Stimulated activated CD8-positive, alpha-beta memory T cell treated with anti-CD3 and anti-CD28 coated beads, Interleukin-4, amount 100 ng/mL, for 1 hour (primary cell): ENCODE measurements around the gene CDH13.

Experiments
- DNase-seq, 2 donors: peaks; one replicate each; pipeline ENCODE4 v3.0.0-alpha.2; 2020; ENCODE audit warnings: low read depth in 2 of 2, low spot score in 1 of 2

CDH13 gene

DNA sequence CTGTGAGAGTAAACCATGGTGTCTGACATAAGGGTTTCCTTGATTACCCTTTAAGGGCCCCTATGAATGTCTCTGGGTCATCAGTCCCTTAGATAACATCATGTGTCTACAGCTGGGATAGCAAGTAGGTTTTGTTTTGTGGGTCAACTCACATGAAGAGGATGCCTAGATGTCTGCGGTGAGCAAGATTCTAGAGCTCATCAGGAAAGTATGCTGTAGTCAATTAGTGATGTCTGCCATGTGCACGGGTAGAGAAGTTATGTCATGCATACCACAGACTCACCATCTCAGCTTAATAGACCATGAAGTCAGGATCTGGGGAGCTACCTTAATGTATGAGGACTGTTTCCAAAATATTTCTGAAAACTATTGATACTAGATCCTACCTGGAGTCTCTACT lies 57.5 kb downstream of the CDH13 start:
- no peak for DNase-seq

DNA sequence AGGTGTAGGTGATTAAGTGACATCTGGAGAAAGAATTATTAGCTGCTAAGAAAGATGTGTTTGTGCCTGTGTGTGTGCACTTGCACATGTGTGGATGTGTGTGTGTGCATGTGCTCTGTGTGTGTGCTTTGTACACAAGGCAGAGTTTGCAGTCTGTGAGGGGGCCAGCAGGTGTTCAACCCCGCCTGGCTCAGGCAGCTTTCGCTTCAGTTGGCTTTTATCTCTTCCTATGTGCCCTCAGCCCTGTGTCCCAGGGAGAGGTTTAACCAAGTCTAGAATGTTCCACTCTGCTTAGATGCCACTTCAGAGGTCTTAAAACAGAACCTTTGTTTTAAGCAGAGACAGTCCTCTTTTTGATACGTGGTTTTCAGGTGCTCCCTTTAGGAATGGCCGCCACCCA lies 58.8 kb downstream of the CDH13 start:
- DNase-seq = no peak

DNA sequence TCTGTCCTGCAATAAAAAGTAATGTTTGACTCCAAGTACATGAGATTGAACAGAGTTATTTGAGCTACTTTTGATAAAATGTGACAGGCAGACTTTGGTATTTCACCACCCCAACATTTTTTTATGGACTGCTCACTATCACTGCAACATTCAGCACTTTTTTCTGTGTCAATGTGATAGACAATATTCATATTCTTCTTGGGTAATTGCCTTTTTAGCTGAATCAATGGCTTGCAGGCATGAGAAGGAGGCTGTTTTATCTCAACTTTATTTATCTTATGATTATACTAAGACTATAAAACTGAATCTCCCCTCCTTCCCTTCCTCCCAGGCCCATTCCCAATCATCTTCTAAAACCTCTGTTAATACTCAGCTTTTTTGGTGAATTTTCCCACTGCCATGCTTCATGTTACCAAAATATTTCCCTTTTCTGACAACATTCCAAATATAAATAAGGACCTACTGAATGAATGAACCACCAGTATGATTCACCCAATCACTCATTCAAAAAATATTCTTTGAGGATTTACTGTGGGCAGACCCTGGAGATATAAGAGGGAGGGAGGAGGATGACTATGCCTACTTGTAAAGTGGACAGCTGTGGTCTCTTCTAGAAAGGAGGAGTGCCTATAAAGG lies 67.6 kb downstream of the CDH13 start:
- DNase-seq = no peak

DNA sequence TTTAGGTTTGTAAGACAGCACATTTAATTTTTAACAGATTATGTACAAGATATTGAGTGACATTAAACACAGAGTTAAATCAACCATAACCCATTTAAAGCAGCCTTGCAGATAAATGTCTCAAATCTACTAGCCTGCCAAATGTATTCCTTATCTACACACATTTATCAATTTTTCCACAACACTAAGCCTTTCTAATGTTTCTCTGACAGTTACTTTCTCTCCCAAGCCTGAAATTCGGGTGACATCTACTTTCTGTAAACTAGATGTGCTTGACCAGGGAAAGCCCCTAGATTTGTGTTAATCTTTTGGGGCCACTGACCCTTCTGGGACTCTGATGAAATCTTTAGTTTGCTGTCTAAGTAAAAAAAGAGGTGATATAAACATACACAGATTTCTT lies 69.0 kb downstream of the CDH13 start:
- DNase-seq = no peak

- DNase-seq = no peak
Observed at GRCh38 chr16:82699260-82699659, 72.5 kb downstream of the CDH13 start.

- no peak for DNase-seq
Observed at GRCh38 chr16:82699711-82700495, 73.1 kb downstream of the CDH13 start.

DNA sequence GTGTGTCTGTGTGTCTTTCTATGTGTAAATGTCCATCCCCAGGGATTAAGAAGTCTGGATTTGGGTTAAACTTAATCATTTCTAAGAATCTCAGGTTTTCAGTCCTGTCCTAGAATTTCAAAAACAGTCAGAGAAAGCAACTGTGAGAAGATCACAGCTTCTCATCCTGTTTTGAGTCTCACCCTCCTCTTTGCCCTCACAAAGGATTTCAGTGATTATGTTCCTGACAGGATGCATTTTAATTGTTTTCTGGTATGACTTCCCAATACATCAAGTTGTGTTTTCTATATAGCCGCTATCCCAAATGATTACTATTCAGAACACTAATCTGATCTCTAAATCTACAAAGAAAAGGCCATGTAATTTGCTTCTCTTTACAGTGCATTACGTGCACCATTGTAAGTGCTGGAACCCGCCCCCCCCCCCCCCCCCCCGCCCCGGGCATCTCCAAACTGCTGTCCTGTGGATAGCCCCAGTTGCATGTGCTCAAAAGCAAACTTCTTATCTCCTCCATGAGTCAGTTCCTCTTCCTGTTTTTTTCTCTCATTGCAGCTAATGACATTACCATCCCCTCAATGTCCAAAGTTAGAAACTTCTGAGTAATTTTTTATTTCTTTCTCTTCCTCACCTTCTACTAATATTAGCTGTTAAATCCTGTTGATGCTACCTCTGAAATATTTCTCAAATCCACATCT lies 73.9 kb downstream of the CDH13 start:
- DNase-seq = no peak

- DNase-seq = no peak
Observed at GRCh38 chr16:82701442-82701955, 74.7 kb downstream of the CDH13 start.

DNA sequence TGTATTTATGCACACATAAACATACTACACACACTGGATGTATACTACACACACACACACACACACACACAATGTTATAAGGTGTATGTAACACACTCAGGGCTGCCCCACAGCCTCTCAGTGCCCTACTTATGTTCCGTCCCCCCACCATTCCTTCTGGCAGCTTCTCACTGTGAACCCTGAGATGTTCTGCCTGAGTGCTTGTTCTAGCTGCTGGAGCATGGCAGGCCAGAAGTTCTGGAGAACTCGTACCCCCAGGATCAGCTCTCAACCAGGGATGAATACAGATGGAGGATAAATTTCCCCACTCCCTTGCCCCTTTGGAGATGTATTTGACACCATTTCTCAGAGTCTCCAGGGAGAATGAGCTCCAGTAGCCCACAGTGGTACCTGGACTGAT lies 76.4 kb downstream of the CDH13 start:
- no peak for DNase-seq

DNA sequence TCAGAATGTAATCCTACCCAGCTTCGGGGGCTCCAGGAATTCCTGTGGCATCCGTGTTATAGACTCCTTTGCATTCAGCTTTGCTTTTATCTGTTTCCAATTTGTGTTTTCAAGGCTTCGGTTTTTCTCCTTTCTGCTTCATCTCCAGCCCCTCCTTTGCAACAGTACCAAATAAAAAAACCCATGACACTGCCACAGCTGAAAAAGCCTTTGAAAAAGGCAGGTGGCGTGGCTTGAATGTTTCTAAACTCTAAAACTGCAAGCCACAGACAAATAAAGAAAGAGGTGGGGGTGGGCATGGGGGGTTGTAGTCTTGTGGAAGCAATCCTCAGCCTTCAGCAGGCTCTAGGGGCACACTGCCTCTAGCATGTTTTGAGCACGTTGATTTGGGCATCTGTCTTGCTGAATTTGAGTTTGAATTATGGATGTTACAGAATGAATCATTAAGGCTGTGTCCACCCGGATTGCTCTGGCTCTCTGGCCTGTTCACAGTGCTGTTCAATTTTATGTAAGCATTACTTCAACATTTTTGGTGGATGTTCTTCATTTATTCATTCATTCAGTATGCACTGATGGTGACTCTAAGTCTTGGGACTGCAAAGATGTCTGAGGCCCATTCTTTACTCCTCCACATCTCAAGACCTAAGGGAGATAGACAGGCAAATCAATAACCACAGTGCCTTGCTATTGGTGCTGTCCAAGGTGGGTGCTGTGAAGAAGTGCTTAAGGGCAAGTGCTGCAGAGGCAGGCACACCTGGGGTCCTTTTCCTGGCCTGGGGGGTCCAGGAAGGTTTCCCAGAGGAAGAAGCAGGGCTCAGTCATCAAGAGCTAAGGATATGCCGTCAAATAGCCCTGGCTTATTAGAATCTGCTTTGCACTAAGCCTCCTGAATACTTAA lies 77.4 kb downstream of the CDH13 start:
- DNase-seq = no peak

GRCh38 chr16:82709987-82710386 lies 83.2 kb downstream of the CDH13 start:
- no peak for DNase-seq

DNA sequence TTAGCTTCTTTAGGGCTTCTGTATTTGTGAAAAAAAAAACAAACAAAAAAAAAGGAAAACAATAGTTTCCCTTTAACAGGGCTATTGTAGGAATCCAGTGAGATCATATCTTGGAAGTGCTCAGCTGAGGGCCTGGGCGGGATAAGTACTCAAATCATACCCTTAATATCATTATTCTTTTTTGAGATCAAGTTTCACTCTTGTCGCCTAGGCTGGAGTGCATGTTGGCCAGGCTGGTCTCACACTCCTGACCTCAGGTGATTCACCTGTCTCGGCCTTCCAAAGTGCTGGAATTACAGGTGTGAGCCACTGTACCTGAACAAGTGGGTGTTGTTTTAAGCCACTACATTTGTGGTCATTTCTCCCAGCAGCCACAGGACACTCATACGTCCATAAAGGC lies 87.0 kb downstream of the CDH13 start:
- DNase-seq = no peak

DNA sequence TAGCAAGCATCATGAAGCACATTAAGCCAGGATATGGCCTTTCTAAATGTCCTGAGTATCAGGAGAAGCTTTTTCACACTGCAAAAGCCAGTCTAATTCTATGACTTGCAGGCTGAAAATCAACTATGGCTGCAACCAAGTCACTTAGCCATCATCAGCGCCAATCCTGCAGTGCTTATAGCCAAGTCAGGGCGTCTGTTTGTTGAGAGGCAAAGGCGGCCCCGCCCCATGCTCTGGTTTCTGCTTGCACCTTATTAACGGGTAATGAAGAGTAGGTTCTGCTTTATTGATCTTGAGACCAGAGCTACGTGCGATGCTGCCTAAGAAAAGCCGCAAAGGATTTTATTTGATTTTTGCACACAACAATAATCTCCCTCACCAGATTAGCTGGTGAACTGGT lies 88.4 kb downstream of the CDH13 start:
- no peak for DNase-seq

GRCh38 chr16:82715833-82716232 lies 89.1 kb downstream of the CDH13 start:
- DNase-seq = no peak

- no peak for DNase-seq
Observed at GRCh38 chr16:82716361-82716855, 89.6 kb downstream of the CDH13 start.

- DNase-seq = no peak
Observed at GRCh38 chr16:82720414-82720813, 93.6 kb downstream of the CDH13 start.

- DNase-seq = no peak
Observed at GRCh38 chr16:82726306-82726705, 99.5 kb downstream of the CDH13 start.

DNA sequence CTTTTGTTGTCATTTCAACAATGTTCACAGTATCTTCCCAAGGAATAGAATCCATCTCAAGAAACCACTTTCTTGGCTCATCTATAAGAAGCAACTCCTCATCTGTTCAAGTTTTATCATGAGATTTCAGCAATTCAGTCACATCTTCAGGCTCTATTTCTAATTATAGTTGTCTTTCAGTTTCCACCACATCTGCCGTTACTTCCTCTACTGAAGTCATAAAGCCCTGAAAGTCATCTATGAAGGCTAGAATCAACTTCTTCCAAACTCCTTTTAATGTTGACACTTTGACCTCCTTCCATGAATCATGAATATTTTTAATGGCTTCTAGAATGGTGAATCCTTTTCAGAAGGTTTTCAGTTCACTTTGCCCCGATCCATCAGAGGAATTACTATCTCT lies 102.1 kb downstream of the CDH13 start:
- no peak for DNase-seq

GRCh38 chr16:82730901-82731300 lies 104.1 kb downstream of the CDH13 start:
- no peak for DNase-seq

GRCh38 chr16:82732461-82732860 lies 105.7 kb downstream of the CDH13 start:
- no peak for DNase-seq

DNA sequence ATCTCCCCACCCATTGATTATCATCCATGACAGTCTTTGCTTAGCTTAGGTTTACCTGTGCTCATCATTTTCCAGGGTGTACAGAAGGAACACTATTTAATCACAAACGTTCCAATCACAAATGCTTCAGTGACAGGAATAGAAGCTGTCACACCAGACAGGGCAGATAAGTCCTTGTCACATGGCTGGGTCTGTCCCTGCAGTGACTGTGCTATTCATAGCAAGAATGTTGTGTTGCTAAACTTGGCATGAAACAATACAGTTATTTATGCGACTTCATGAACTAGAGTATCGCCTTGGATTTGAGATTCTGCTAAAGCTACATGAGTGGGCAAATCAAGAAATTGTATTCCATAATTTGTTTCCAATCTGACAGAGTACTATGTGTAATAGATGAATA lies 108.4 kb downstream of the CDH13 start:
- DNase-seq = no peak
